MCF 10A (cell line): Measurements from ENCODE around the gene TEAD1. TPM values are rescaled to one million over a fixed set of nuclear protein-coding genes. Genes with fewer than 3 reads are reported as not detected.
A peak's percentile ranks its signal among the peaks of the same experiment; 100 is the strongest.

Experiments
- BruUV-seq: library from RNA; stranded (reverse); fragments of 400-500 nt; replicated peaks from 2 replicates; lab custom pipeline; 2021; lab: Mats Ljungman, UMichigan
- CTCF ChIA-PET: fragments of 300-600 bp; sonication (Branson Sonifier 250); formaldehyde crosslinking; extraction: SDS; loops from one replicate; lab custom pipeline; 2021; ENCODE audit warnings: antibody characterized with exemption, inconsistent platforms; lab: Yijun Ruan, JAX
- POLR2A ChIA-PET: fragments of 300-600, 350-650 bp; sonication (Branson Sonifier 250); formaldehyde crosslinking; extraction: SDS; loops from one replicate; lab custom pipeline; 2020; ENCODE audit warnings: antibody characterized with exemption, inconsistent platforms; lab: Yijun Ruan, JAX
- DNase-seq: peaks from one replicate; pipeline ENCODE4 v3.0.0-alpha.2; 2018; ENCODE audit not compliant: unreplicated experiment
- H3K27ac Mint-ChIP-seq: one replicate; pipeline ENCODE4 v1.8.0; 2022; ENCODE audit warnings: mild to moderate bottlenecking, low read depth, mixed read lengths; ENCODE audit not compliant: unreplicated experiment
- H3K27me3 Mint-ChIP-seq: one replicate; pipeline ENCODE4 v1.8.0; 2022; ENCODE audit warnings: mixed read lengths; ENCODE audit not compliant: insufficient read depth, unreplicated experiment
- H3K36me3 Mint-ChIP-seq: one replicate; pipeline ENCODE4 v1.8.0; 2022; ENCODE audit warnings: mild to moderate bottlenecking, moderate library complexity, mixed read lengths; ENCODE audit not compliant: insufficient read depth, unreplicated experiment
- H3K4me1 Mint-ChIP-seq: one replicate; pipeline ENCODE4 v1.8.0; 2022; ENCODE audit warnings: mixed read lengths; ENCODE audit not compliant: insufficient read depth, unreplicated experiment
- H3K4me3 Mint-ChIP-seq: one replicate; pipeline ENCODE4 v1.8.0; 2022; ENCODE audit warnings: mild to moderate bottlenecking, moderate library complexity, mixed read lengths; ENCODE audit not compliant: unreplicated experiment
- H3K9me3 Mint-ChIP-seq: one replicate; pipeline ENCODE4 v1.8.0; 2022; ENCODE audit warnings: mixed read lengths; ENCODE audit not compliant: unreplicated experiment
- intact Hi-C: fragments of 100-400 bp; cut with micrococcal nuclease; formaldehyde crosslinking; loops from 2 replicates; pipeline ENCODE4 v1.14.1; 2022
- total RNA-seq: library from RNA; stranded (reverse); gene quantifications from 2 replicates; pipeline ENCODE4 v1.2.3, GENCODE V29; 2022
- TF ChIP-seq, protein P1 (sequence below): fragments of 200-600 bp; IDR thresholded peaks from one replicate; pipeline ENCODE4 v1.8.0; 2022; ENCODE audit warnings: antibody characterized with exemption, mild to moderate bottlenecking; ENCODE audit not compliant: unreplicated experiment

Gene TEAD1
- total RNA-seq, 1 experiment from 2014 or later, result 123 TPM

DNA sequence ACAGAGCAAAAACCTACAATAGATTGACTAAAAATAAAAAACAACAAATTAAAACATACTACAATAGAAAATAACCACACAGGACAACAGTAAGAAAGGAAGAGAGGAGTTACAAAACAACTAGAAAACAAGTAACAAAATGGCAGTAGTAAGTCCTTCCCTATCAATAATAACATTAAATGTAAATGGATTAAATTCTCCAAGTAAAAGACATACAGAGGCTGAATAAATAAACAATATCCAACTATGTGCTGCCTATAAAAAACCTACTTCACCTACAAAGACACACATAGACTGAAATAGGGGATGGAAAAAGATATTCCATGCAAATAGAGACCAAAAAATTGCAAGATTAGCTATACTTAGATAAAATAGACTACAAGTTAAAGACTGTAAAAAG lies 277.9 kb downstream of the TEAD1 start:
- ChIA-PET POLR2A (no interaction called here), CTCF (interaction anchor here (2.2 kb wide), 1 partner anchor 12 kb away, joined by 10 read pairs; no protein-coding TSS in a partner anchor)
- Mint-ChIP-seq H3K4me1 (peaks cover 6% of the 10 kb centered on the region), H3K9me3 (peaks cover 43% of the 10 kb centered on the region), H3K27ac (no peak overlapping the region), H3K36me3 (peaks cover 28% of the 10 kb centered on the region), H3K27me3 (no peaks in the 10 kb centered on the region), H3K4me3 (no peak overlapping the region)
- BruUV-seq, result no TSS peak
- DNase-seq, result no peak
- TF ChIP-seq, protein P1, sequence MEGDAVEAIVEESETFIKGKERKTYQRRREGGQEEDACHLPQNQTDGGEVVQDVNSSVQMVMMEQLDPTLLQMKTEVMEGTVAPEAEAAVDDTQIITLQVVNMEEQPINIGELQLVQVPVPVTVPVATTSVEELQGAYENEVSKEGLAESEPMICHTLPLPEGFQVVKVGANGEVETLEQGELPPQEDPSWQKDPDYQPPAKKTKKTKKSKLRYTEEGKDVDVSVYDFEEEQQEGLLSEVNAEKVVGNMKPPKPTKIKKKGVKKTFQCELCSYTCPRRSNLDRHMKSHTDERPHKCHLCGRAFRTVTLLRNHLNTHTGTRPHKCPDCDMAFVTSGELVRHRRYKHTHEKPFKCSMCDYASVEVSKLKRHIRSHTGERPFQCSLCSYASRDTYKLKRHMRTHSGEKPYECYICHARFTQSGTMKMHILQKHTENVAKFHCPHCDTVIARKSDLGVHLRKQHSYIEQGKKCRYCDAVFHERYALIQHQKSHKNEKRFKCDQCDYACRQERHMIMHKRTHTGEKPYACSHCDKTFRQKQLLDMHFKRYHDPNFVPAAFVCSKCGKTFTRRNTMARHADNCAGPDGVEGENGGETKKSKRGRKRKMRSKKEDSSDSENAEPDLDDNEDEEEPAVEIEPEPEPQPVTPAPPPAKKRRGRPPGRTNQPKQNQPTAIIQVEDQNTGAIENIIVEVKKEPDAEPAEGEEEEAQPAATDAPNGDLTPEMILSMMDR, result no peak
- intact Hi-C loops, result no loop called here

DNA sequence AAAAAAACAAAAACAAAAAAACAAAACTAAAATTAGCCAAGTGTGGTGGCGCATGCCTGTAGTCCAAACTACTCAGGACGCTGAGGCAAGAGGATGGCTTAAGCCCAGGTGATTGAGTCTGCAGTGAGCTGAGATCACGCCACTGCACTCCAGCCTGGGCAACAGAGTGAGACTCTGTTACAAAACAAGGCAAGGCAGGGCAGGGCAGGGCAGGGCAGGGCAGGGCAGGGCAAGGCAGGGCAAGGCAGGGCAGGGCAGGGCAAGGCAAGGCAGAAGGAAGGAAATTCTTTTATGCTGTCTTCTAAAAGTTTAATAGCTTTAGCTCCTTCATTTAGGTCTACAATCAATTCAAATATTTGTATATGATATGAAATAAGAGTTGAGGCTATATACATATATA lies 284.8 kb downstream of the TEAD1 start:
- intact Hi-C loops, result no loop called here
- peak; percentile 18 for DNase-seq
- H3K36me3 Mint-ChIP-seq, result peaks cover 5% of the 10 kb centered on the region
- H3K4me1 Mint-ChIP-seq, result peaks cover 3% of the 10 kb centered on the region
- TF ChIP-seq, protein P1, result no peak
- H3K27ac Mint-ChIP-seq, result peak overlapping the region; percentile 57
- peaks cover 7% of the 10 kb centered on the region for H3K9me3 Mint-ChIP-seq
- no TSS peak for BruUV-seq
- no peak overlapping the region for H3K4me3 Mint-ChIP-seq
- no peaks in the 10 kb centered on the region for H3K27me3 Mint-ChIP-seq
- ChIA-PET POLR2A (interaction anchor here (1.5 kb wide), 1 partner anchor 193 kb away, joined by 3 read pairs; no protein-coding TSS in a partner anchor), CTCF (interaction anchor here (0.6 to 11.5 kb wide), 7 partner anchors 35 to 634 kb away, joined by 3 to 196 read pairs (median 4); no protein-coding TSS in a partner anchor)

DNA sequence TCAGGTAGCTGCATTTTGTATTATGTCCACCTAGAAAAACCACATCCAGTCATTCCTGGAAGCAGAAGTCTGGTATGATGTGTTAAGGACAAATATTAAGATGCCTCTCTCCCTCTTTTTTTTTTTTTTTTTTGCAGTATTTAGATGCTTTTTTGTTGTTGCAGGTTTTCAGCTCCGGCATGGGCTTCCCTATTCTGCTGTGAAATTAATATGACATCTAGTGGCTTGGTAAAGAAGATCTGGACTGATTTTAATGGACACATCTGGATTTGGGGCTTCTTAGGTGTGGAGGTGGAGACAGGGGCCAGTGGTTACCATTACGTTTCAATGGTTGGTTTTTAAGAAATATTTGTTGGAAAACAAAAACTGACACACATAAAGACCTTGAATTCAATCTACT lies 287.4 kb downstream of the TEAD1 start:
- Mint-ChIP-seq H3K9me3 (no peaks in the 10 kb centered on the region), H3K4me1 (peaks cover 5% of the 10 kb centered on the region), H3K36me3 (no peaks in the 10 kb centered on the region), H3K27ac (peak overlapping the region; percentile 20), H3K27me3 (no peaks in the 10 kb centered on the region), H3K4me3 (no peak overlapping the region)
- BruUV-seq, result no TSS peak
- intact Hi-C loops, result loop anchor here (5.0 kb wide), 2 partner anchors 381 to 674 kb away; no protein-coding TSS in a partner anchor
- CTCF ChIA-PET, result interaction anchor here (0.6 to 11.5 kb wide), 12 partner anchors 11 to 712 kb away, joined by 3 to 196 read pairs (median 4); no protein-coding TSS in a partner anchor
- DNase-seq, result no peak
- TF ChIP-seq, protein P1, result no peak
- POLR2A ChIA-PET, result interaction anchor here (0.7 kb wide), 1 partner anchor 630 kb away, joined by 5 read pairs; no protein-coding TSS in a partner anchor

GRCh38 chr11:12962306-12962705 lies 288.1 kb downstream of the TEAD1 start:
- POLR2A ChIA-PET, result no interaction called here
- Mint-ChIP-seq H3K27ac (peak overlapping the region; percentile 20), H3K4me3 (no peak overlapping the region), H3K27me3 (no peaks in the 10 kb centered on the region), H3K4me1 (peaks cover 5% of the 10 kb centered on the region), H3K36me3 (no peaks in the 10 kb centered on the region), H3K9me3 (no peaks in the 10 kb centered on the region)
- intact Hi-C loops, result loop anchor here (5.0 kb wide), 2 partner anchors 380 to 675 kb away; no protein-coding TSS in a partner anchor
- TF ChIP-seq, protein P1, result no peak
- CTCF ChIA-PET, result interaction anchor here (0.6 to 11.5 kb wide), 15 partner anchors 10 to 1142 kb away, joined by 3 to 196 read pairs (median 6); no protein-coding TSS in a partner anchor
- BruUV-seq, result no TSS peak
- no peak for DNase-seq
